CD4-positive, alpha-beta T cell treated with Interleukin-15 for 4 hours (primary cell): ENCODE data around the gene FTO.

ENCODE experiments used
- DNase-seq: peaks from one replicate; pipeline ENCODE4 v3.0.0-alpha.2; 2020; ENCODE audit warnings: low spot score

FTO gene

GRCh38 chr16:54055191-54055590 is 351.2 kb downstream of the FTO start:
- DNase-seq, result no peak

GRCh38 chr16:54055864-54056263 is 351.9 kb downstream of the FTO start:
- no peak for DNase-seq

GRCh38 chr16:54056921-54057320 is 353.0 kb downstream of the FTO start:
- DNase-seq, result no peak

- no peak for DNase-seq
Measured at GRCh38 chr16:54059319-54059718, 355.4 kb downstream of the FTO start.

- DNase-seq, result no peak
Measured at GRCh38 chr16:54060599-54061421, 356.9 kb downstream of the FTO start.

GRCh38 chr16:54061454-54061853 is 357.5 kb downstream of the FTO start:
- DNase-seq, result no peak

GRCh38 chr16:54062361-54063278 is 358.7 kb downstream of the FTO start:
- DNase-seq, result no peak

GRCh38 chr16:54063279-54063773 is 359.4 kb downstream of the FTO start:
- DNase-seq, result no peak

- no peak for DNase-seq
Measured at GRCh38 chr16:54066451-54067105, 362.6 kb downstream of the FTO start.

- no peak for DNase-seq
Measured at GRCh38 chr16:54067322-54068065, 363.5 kb downstream of the FTO start.

GRCh38 chr16:54068212-54068611 is 364.3 kb downstream of the FTO start:
- no peak for DNase-seq

- no peak for DNase-seq
Measured at GRCh38 chr16:54069601-54070239, 365.8 kb downstream of the FTO start.

- no peak for DNase-seq
Measured at GRCh38 chr16:54070789-54071343, 366.9 kb downstream of the FTO start.

- DNase-seq, result no peak
Measured at GRCh38 chr16:54071514-54071913, 367.6 kb downstream of the FTO start.

GRCh38 chr16:54072237-54072636 is 368.3 kb downstream of the FTO start:
- DNase-seq, result no peak

- DNase-seq, result no peak
Measured at GRCh38 chr16:54073356-54073755, 369.4 kb downstream of the FTO start.

- DNase-seq, result no peak
Measured at GRCh38 chr16:54075446-54075845, 371.5 kb downstream of the FTO start.

- DNase-seq, result no peak
Measured at GRCh38 chr16:54076006-54076504, 372.1 kb downstream of the FTO start.

GRCh38 chr16:54077050-54077821 is 373.3 kb downstream of the FTO start:
- DNase-seq, result no peak

- no peak for DNase-seq
Measured at GRCh38 chr16:54080524-54081008, 376.6 kb downstream of the FTO start.
